Articular chondrocyte of knee joint (primary cell): Measurements from ENCODE around the gene GJB6. TPM values are rescaled to one million over a fixed set of nuclear protein-coding genes. Genes with fewer than 3 reads are reported as not detected.

ENCODE experiments used
- total RNA-seq: library from RNA; depleted of rRNA; stranded (reverse); fragments of >200 nt; gene quantifications from 2 replicates; pipeline ENCODE4 v1.2.3, GENCODE V29; 2012

The GJB6 gene
- not detected in 2 replicates for total RNA-seq

DNA sequence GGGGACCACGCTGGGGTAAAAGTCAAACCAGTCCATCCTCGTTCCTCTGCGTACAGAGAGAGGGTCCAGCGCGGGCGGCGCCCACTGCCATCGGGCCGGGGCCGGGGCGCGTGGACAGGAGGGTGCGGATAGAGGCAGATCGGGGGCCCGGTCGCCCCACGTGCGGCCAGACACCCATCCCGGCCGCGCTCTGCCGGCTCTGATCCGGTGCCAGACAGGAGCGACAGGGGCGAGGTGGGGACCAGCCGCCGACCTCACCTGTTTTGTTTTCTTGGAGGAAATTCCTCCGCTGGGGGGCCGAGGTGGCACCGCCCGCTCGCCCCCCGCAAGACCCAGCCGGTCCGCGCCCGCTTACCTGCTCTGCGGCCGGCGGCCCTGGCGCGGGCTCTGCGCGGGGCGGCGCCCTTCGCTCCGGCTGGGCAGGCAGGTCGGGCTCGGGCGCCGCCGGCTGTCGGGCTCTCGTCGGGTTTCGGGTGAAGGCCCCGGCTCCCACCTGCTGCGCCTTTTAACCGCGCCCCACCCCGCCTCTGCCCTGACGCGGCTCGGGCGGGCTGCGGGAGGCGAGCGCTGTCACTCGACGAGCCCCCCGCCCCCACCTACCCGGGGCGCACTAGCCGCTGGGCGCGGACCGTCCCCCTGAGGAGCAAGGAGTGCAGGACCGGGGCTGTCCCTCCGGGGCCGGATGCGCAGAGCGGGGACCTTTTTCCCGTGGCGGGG is at the start of gene GJB6:
TSS of gene GJB6 (minus strand) at position 481 of the 717 bp plus-strand sequence. CDS start 8,839 bp downstream, outside the sequence.

GRCh38 chr13:20192836-20193161 is 39.3 kb downstream of the GJB6 start, which contains the start of gene GJB2:
TSS of gene GJB2 (minus strand) at chr13:20192938. CDS start at chr13:20189581, 3,357 bp downstream.

Other genes with a start within 250 kb of the GJB6 start
- gene GJA3, start 71.3 kb downstream of the GJB6 start, total RNA-seq, result 0.13 and 0.65 TPM in 2 replicates
- under 0.01 and 0.65 TPM in 2 replicates for gene GJB2, start 39.4 kb downstream of the GJB6 start, total RNA-seq